SK-N-MC (cell line): ENCODE measurements around the gene CPT1B.

Source experiments
- EZH2 ChIP-seq: fragments of 200-600 bp; sonication (generic); IDR thresholded peaks from one replicate; pipeline ENCODE4 v1.6.1; 2017; ENCODE audit warnings: antibody characterized with exemption
- POLR2AphosphoS5 ChIP-seq: IDR thresholded peaks from 2 replicates; pipeline ENCODE4 v1.6.1; 2012; ENCODE audit warnings: mild to moderate bottlenecking, low read depth, low read length, borderline replicate concordance

DNA sequence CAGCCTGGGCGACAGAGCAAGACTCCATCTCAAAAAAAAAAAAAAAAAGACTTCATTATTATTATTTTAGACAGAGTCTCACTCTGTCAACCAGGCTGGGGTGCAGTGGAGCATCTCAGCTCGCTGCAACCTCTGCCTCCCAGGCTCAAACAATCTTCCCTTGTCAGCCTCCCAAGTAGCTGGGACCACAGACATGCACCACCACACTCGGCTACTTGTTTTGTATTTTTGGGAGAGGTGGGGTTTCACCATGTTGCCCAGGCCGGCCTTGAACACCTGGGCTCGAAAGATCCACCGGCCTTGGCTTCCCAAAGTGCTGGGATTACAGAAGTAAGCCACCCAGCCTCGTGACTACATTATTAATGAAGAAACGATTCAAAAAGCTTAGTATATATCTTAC lies 43.1 kb downstream of the CPT1B start:
- no peak for TF ChIP-seq POLR2AphosphoS5
- TF ChIP-seq EZH2: no peak
